Smooth muscle cell of trachea (primary cell): ENCODE data around the gene NR1D1. TPM values are rescaled to one million over a fixed set of nuclear protein-coding genes. Genes with fewer than 3 reads are reported as not detected.

Experiments used
- total RNA-seq: library from RNA; depleted of rRNA; stranded (reverse); fragments of >200 nt; gene quantifications from 2 replicates; pipeline ENCODE4 v1.2.1, GENCODE V29; 2014

NR1D1 gene
- total RNA-seq: 1.7 and 6.6 TPM in 2 replicates

DNA sequence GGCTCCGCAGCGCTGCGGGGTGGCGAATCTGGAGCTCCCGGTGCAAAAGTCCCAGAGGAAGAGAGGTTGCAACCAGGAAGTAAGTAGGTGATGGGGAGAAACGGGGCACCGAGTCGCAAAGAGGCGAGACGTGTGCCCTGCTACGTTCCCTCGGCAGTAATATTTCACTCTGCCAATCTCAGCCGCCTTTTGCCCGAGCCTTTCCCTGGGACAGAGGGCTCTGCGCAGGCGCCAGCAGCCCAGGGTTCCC lies at the start of gene NR1D1:
Gene NR1D1, minus strand, starts transcription at position 171 of the 250 bp plus-strand sequence. CDS start 495 bp downstream, outside the sequence.

DNA sequence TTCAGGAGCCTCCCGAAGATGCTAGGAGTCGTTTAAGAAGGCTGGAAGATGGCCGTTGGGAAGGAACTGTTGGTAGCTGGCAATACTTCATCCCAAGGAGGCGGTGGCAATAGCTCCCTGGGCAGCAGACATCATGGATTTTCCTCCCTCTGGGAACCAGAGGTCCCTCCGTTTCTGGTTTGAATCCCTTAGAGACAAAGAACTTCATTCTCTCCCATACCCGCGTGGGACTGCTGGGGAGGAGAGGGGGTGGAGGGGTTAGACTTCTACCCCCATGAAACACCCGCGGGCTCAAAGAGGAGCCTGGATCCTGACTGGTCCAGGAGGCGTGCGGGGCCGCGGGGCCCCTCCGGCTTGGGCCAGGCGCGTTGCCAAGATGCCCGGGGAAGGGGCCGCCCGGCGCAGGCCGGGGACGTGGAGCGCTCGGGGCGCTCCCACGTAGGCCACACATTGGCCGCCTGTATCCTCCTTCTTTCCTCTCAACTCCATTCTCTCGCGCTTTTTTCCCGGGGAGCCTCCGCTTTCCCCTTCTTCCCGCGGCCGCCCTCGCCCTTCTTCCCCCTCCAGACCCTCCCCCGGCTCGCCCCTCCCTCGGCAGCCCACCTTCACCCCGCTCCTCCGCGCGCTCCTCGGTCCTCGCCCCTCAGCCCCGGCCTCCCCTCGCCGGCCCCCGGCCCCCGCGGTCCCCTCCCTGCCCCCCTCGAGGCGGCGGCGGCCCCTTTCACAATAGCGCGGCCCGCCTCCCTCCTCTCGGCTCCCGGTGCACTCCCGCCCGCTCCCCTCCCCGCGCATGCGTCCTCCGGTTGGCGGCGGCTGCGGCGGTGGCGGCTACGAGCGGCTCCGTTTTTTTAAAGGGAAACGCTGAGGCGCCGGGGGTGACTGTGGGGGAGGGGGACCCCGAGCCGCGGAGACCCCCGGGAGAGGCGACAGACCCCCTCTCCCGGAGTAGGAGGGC lies 21.1 kb upstream of the NR1D1 start, which contains the start of gene MSL1:
Gene MSL1, plus strand, starts transcription at position 791 of the 955 bp plus-strand sequence. CDS start 642 bp downstream, outside the sequence.

DNA sequence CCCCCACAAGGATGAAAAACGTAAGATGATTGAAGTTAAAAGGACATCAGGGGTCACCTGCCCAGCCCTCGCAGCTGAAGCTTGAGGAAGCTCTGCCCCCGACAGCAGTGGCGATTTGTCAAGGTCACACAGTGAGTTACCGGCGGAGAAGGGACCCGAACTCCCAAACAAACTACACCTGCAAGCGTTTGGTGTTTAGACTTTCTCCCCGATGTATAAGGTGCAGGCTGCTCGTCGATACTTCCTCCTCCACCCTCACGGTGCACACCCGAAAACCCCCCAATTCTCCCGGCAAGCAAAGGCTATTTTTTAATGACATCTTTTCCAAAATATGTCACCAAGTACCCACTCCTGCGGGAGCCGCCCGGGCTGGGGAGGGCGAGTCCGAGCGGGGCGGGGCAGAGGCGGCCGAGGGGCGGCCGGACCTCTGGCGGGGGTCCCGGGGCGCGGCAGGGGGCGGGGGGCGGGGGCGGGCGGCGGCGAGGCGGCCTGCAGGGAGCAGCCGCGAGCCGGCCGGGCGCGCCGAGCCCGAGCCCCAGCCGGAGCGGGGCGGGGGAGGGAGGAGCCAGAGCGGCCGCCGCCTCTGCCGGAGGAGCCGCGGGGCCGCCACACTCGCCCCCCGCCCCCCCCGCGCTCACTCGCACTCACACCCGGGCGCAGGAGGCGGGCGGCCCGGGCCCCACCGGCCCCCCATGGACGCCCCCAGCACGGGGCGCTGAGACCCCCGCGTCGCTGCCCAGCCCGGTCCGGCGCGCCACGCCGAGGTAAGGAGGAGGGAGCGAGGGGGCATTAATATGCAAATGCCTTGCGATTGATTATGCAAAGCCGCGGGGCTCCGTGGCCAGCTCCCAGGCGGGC lies 37.8 kb downstream of the NR1D1 start, which contains the start of gene THRA:
Gene THRA, plus strand, starts transcription at position 637 of the 858 bp plus-strand sequence. CDS start 11,524 bp downstream, outside the sequence.

Other genes starting within 250 kb of the NR1D1 start
- 0.33 TPM in 1 of 2 replicates, not detected in the other for gene IKZF3, start 236.3 kb downstream of the NR1D1 start, total RNA-seq
- gene ZPBP2, start 232.4 kb downstream of the NR1D1 start, total RNA-seq: not detected in 2 replicates
- gene GSDMB, start 182.0 kb downstream of the NR1D1 start, total RNA-seq: 7.3 and 8.3 TPM in 2 replicates
- 50.5 and 81.0 TPM in 2 replicates for gene ORMDL3, start 173.0 kb downstream of the NR1D1 start, total RNA-seq
- not detected in 2 replicates for gene LRRC3C, start 172.9 kb downstream of the NR1D1 start, total RNA-seq
- gene GSDMA, start 137.6 kb downstream of the NR1D1 start, total RNA-seq: not detected in 2 replicates
- gene PSMD3, start 119.8 kb downstream of the NR1D1 start, total RNA-seq: 94.0 and 107 TPM in 2 replicates
- 0.33 TPM in 1 of 2 replicates, not detected in the other for gene CSF3, start 85.1 kb downstream of the NR1D1 start, total RNA-seq
- gene MED24, start 46.2 kb downstream of the NR1D1 start, total RNA-seq: 48.1 and 58.2 TPM in 2 replicates
- 35.8 and 67.6 TPM in 2 replicates for gene THRA, start 37.6 kb downstream of the NR1D1 start, total RNA-seq
- gene MSL1, start 21.4 kb upstream of the NR1D1 start, total RNA-seq: 48.6 and 54.7 TPM in 2 replicates
- 32.9 and 33.7 TPM in 2 replicates for gene CASC3, start 39.9 kb upstream of the NR1D1 start, total RNA-seq
- 1.2 and 2.5 TPM in 2 replicates for gene RAPGEFL1, start 76.9 kb upstream of the NR1D1 start, total RNA-seq
- gene WIPF2, start 118.7 kb upstream of the NR1D1 start, total RNA-seq: 7.6 and 8.1 TPM in 2 replicates
- gene CDC6, start 187.3 kb upstream of the NR1D1 start, total RNA-seq: 0.99 and 9.0 TPM in 2 replicates
- gene RARA, start 208.6 kb upstream of the NR1D1 start, total RNA-seq: 8.6 and 14.7 TPM in 2 replicates